MM.1S (cell line): ENCODE data around the gene PODNL1.
"Not testable (repeated sequence)": the region's sequence is repeated elsewhere in the genome, so short reads cannot be mapped to it uniquely, and the experiment has no call there.

Experiments used
- DNase-seq: peaks from one replicate; pipeline ENCODE4 v3.0.0-alpha.2; 2015
- H2AFZ ChIP-seq: fragments of 300-600 bp; sonication (generic); 2 replicates; pipeline ENCODE4 v1.6.0; 2016; ENCODE audit warnings: antibody characterized with exemption, low read length
- H3F3A ChIP-seq: fragments of 300-600 bp; sonication (generic); 2 replicates; pipeline ENCODE4 v1.6.1; 2016; ENCODE audit warnings: mild to moderate bottlenecking, antibody characterized with exemption, low read length, moderate library complexity, mixed read lengths; ENCODE audit not compliant: insufficient read depth
- H3K27ac ChIP-seq: fragments of 300-600 bp; sonication (generic); 2 replicates; pipeline ENCODE4 v1.5.1; 2016; ENCODE audit warnings: mild to moderate bottlenecking, low read length
- H3K27me3 ChIP-seq: fragments of 300-600 bp; sonication (generic); replicated peaks from 2 replicates; pipeline ENCODE4 v1.6.0; 2016; ENCODE audit warnings: low read length; ENCODE audit not compliant: insufficient read depth
- H3K36me3 ChIP-seq: fragments of 300-600 bp; sonication (generic); replicated peaks from 2 replicates; pipeline ENCODE4 v1.6.1; 2016; ENCODE audit warnings: mild to moderate bottlenecking, low read length, mixed read lengths; ENCODE audit not compliant: insufficient read depth
- H3K4me1 ChIP-seq: fragments of 300-600 bp; sonication (generic); 2 replicates; pipeline ENCODE4 v1.6.1; 2016; ENCODE audit warnings: low read length, mixed read lengths
- H3K4me2 ChIP-seq: fragments of 300-600 bp; sonication (generic); 2 replicates; pipeline ENCODE4 v1.6.0; 2016; ENCODE audit warnings: low read depth, low read length
- H3K4me3 ChIP-seq: fragments of 300-600 bp; sonication (generic); 2 replicates; pipeline ENCODE4 v1.5.1; 2016; ENCODE audit warnings: low read length, mixed read lengths
- H3K79me2 ChIP-seq: fragments of 300-600 bp; sonication (generic); 2 replicates; pipeline ENCODE4 v1.6.1; 2016; ENCODE audit warnings: mixed run types, low read length, mixed read lengths
- H3K9ac ChIP-seq: fragments of 300-600 bp; sonication (generic); 2 replicates; pipeline ENCODE4 v1.6.1; 2016; ENCODE audit warnings: low read length, mixed read lengths
- H3K9me2 ChIP-seq: fragments of 300-600 bp; sonication (generic); replicated peaks from 2 replicates; pipeline ENCODE4 v1.6.1; 2016; ENCODE audit warnings: mild to moderate bottlenecking, low read length, mixed read lengths; ENCODE audit not compliant: insufficient read depth
- H3K9me3 ChIP-seq: fragments of 300-600 bp; sonication (generic); replicated peaks from 2 replicates; pipeline ENCODE4 v1.6.1; 2016; ENCODE audit warnings: mild to moderate bottlenecking, low read length, mixed read lengths; ENCODE audit not compliant: insufficient read depth
- H4K20me1 ChIP-seq: fragments of 300-600 bp; sonication (generic); 2 replicates; pipeline ENCODE4 v1.6.1; 2016; ENCODE audit warnings: mild to moderate bottlenecking, low read length, moderate library complexity, mixed read lengths; ENCODE audit not compliant: insufficient read depth
- CTCF ChIP-seq: fragments of 300-600 bp; sonication (generic); IDR thresholded peaks from 2 replicates; pipeline ENCODE4 v1.5.1; 2016; ENCODE audit warnings: antibody characterized with exemption, low read length, mixed read lengths
- EZH2 ChIP-seq: fragments of 300-600 bp; sonication (generic); optimal IDR thresholded peaks from 2 replicates; pipeline ENCODE3; 2017; ENCODE audit warnings: low read depth, mild to moderate bottlenecking, antibody characterized with exemption, low read length, mixed read lengths
- EZH2phosphoT487 ChIP-seq: fragments of 300-600 bp; sonication (generic); IDR thresholded peaks from 2 replicates; pipeline ENCODE4 v1.6.1; 2018; ENCODE audit warnings: antibody characterized with exemption, low read length

PODNL1 gene

GRCh38 chr19:13969897-13970296, 31.7 kb upstream of the PODNL1 start:
- H3K27me3 ChIP-seq = no peaks in the 10 kb centered on the region
- no peaks in the 10 kb centered on the region for H4K20me1 ChIP-seq
- H3K4me1 ChIP-seq = no peaks in the 10 kb centered on the region
- no peak overlapping the region for H3K27ac ChIP-seq
- no peaks in the 10 kb centered on the region for H3K79me2 ChIP-seq
- no peak overlapping the region for H3K4me3 ChIP-seq
- no peak for DNase-seq
- no peaks in the 10 kb centered on the region for H3F3A ChIP-seq
- no peak overlapping the region for H3K9ac ChIP-seq
- TF ChIP-seq EZH2phosphoT487 (no peak), EZH2 (no peak), CTCF (no peak)
- H3K36me3 ChIP-seq = no peaks in the 10 kb centered on the region
- H3K9me2 ChIP-seq = no peaks in the 10 kb centered on the region
- H3K4me2 ChIP-seq = no peak overlapping the region
- no peak overlapping the region for H2AFZ ChIP-seq
- H3K9me3 ChIP-seq = no peaks in the 10 kb centered on the region

GRCh38 chr19:13968999-13969398, 30.8 kb upstream of the PODNL1 start:
- no peaks in the 10 kb centered on the region for H3K27me3 ChIP-seq
- H3K9ac ChIP-seq = no peak overlapping the region
- no peak for TF ChIP-seq EZH2
- no peak for TF ChIP-seq EZH2phosphoT487
- TF ChIP-seq CTCF = no peak
- H3K9me2 ChIP-seq = no peaks in the 10 kb centered on the region
- H3K4me1 ChIP-seq = no peaks in the 10 kb centered on the region
- H3K27ac ChIP-seq = no peak overlapping the region
- H3K9me3 ChIP-seq = no peaks in the 10 kb centered on the region
- H4K20me1 ChIP-seq = no peaks in the 10 kb centered on the region
- no peaks in the 10 kb centered on the region for H3K79me2 ChIP-seq
- H3K4me2 ChIP-seq = no peak overlapping the region
- no peak for DNase-seq
- no peak overlapping the region for H3K4me3 ChIP-seq
- no peaks in the 10 kb centered on the region for H3K36me3 ChIP-seq
- no peak overlapping the region for H2AFZ ChIP-seq
- no peaks in the 10 kb centered on the region for H3F3A ChIP-seq

GRCh38 chr19:13968383-13968935, 30.2 kb upstream of the PODNL1 start:
- no peaks in the 10 kb centered on the region for H3K9me2 ChIP-seq
- no peak overlapping the region for H3K4me2 ChIP-seq
- no peak overlapping the region for H2AFZ ChIP-seq
- no peak overlapping the region for H3K9ac ChIP-seq
- no peaks in the 10 kb centered on the region for H3K27me3 ChIP-seq
- H3F3A ChIP-seq = no peaks in the 10 kb centered on the region
- TF ChIP-seq EZH2 = no peak
- TF ChIP-seq CTCF = no peak
- TF ChIP-seq EZH2phosphoT487 = no peak
- H3K79me2 ChIP-seq = no peaks in the 10 kb centered on the region
- no peak for DNase-seq
- H3K36me3 ChIP-seq = no peaks in the 10 kb centered on the region
- H3K9me3 ChIP-seq = no peaks in the 10 kb centered on the region
- no peak overlapping the region for H3K4me3 ChIP-seq
- no peaks in the 10 kb centered on the region for H3K4me1 ChIP-seq
- H3K27ac ChIP-seq = no peak overlapping the region
- H4K20me1 ChIP-seq = no peaks in the 10 kb centered on the region

GRCh38 chr19:13967206-13967605, 29.0 kb upstream of the PODNL1 start:
- not testable (repeated sequence) for H3K27me3 ChIP-seq, H4K20me1 ChIP-seq, H3K9ac ChIP-seq, H3K4me3 ChIP-seq, H3K79me2 ChIP-seq, H3K27ac ChIP-seq, H3K4me1 ChIP-seq, H3K9me3 ChIP-seq, DNase-seq, H3K4me2 ChIP-seq, H3F3A ChIP-seq, H3K9me2 ChIP-seq, H3K36me3 ChIP-seq, H2AFZ ChIP-seq
